ENCODE results near the gene CLMN. TPM values are rescaled to one million over a fixed set of nuclear protein-coding genes. Genes with fewer than 3 reads are reported as not detected.
"Not testable (repeated sequence)": the region's sequence is repeated elsewhere in the genome, so short reads cannot be mapped to it uniquely, and the experiment has no call there.

The CLMN gene
- total RNA-seq, 1 experiment from 2014 or later, result 4.5 TPM

- DNase-seq, result no peak
- H3K36me3 ChIP-seq (replicated peaks; ENCODE audit: control insufficient read depth, insufficient read depth, low read length), result no peaks in the 10 kb centered on the region
- no peak overlapping the region for H3K4me3 ChIP-seq (ENCODE audit: insufficient read depth, low read depth, low read length)
- H3K27me3 ChIP-seq (ENCODE audit: control insufficient read depth, insufficient read depth, low read length), result no peaks in the 10 kb centered on the region
Measured at GRCh38 chr14:95220663-95221231, 99.0 kb downstream of the CLMN start.

DNA sequence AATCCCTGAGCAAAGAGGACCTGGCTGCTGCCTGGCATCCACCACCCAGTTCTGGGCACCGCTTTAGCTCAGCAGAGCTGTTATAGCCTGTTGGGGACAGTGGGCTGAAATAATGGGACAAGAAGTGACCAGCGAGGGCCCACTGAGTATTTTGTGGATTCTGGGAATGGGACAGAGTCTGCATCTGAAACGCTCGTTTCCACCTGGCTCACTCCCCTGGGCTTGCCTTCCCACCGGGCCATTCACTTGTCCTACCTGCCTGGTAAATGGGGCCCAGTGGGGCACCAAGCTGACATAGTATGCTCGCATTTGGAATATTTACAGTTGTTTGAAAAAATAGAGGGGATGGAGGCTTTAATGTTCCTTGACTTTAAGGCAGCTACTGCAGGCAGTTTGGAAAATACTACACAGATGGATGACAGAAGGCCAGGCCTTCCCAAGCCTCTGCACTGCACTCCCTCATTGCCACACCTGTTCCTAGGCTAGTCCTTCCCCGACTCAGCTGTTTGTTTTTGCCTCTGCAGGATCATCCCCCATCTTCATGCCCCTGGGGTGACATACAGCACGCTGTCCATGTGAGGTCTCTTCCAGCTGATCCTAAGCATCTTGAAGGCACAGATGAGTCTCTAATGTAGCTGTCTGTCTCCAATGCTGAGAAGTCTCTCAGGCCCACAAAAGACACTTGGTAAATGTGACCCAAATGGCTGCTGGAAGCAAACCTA lies 101.1 kb downstream of the CLMN start:
- H3K36me3 ChIP-seq (replicated peaks; ENCODE audit: control insufficient read depth, insufficient read depth, low read length), result no peaks in the 10 kb centered on the region
- no peaks in the 10 kb centered on the region for H3K27me3 ChIP-seq (ENCODE audit: control insufficient read depth, insufficient read depth, low read length)
- no peak overlapping the region for H3K4me3 ChIP-seq (ENCODE audit: insufficient read depth, low read depth, low read length)
- no peak for DNase-seq

- no peaks in the 10 kb centered on the region for H3K27me3 ChIP-seq (ENCODE audit: control insufficient read depth, insufficient read depth, low read length)
- H3K4me3 ChIP-seq (ENCODE audit: insufficient read depth, low read depth, low read length), result no peak overlapping the region
- no peak for DNase-seq
Measured at GRCh38 chr14:95218006-95218405, 101.7 kb downstream of the CLMN start.

GRCh38 chr14:95217391-95217900 lies 102.3 kb downstream of the CLMN start:
- Histone ChIP-seq H3K4me3 (ENCODE audit: insufficient read depth, low read depth, low read length) (no peak overlapping the region), H3K36me3 (replicated peaks; ENCODE audit: control insufficient read depth, insufficient read depth, low read length) (no peaks in the 10 kb centered on the region), H3K27me3 (ENCODE audit: control insufficient read depth, insufficient read depth, low read length) (no peaks in the 10 kb centered on the region)
- DNase-seq, result no peak

More at GRCh38 chr14:95218006-95218405, 101.7 kb downstream of the CLMN start:
- no peaks in the 10 kb centered on the region for H3K36me3 ChIP-seq (replicated peaks; ENCODE audit: control insufficient read depth, insufficient read depth, low read length)

GRCh38 chr14:95216008-95216407 lies 103.7 kb downstream of the CLMN start:
- Histone ChIP-seq H3K4me3 (ENCODE audit: insufficient read depth, low read depth, low read length) (no peak overlapping the region), H3K27me3 (ENCODE audit: control insufficient read depth, insufficient read depth, low read length) (no peaks in the 10 kb centered on the region), H3K36me3 (replicated peaks; ENCODE audit: control insufficient read depth, insufficient read depth, low read length) (no peaks in the 10 kb centered on the region)
- DNase-seq, result no peak

DNA sequence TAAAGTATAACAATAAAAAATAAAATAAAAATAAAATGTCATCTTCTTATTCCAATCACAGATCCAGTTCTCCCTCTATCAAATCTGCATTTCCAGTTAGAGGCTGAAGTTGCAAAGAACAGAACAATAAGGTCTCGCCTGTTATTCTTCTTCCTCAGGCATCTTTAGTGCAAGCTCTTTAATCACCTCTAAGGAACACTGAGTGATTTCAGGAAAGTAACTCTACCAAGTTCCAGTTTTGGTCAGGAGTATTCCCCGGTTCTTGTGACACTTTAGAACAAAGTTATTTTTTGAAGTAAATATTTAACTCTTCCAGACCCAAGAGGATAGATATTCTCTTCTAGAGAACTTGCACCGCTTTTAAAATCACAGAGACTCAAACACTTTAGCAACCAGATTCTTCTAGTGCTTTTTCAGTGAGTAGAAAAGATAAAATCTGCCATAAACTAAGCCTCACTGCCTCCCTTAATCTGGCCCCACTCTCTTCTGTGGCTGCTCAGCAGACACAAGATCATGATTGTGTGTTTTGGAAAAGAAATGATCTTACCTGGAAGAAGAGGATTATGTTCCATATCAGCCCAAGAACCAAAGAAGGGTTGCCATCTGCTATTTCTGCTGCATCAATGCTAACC lies 104.5 kb downstream of the CLMN start:
- H3K27me3 ChIP-seq (ENCODE audit: control insufficient read depth, insufficient read depth, low read length), result no peaks in the 10 kb centered on the region
- H3K36me3 ChIP-seq (replicated peaks; ENCODE audit: control insufficient read depth, insufficient read depth, low read length), result no peaks in the 10 kb centered on the region
- no peak overlapping the region for H3K4me3 ChIP-seq (ENCODE audit: insufficient read depth, low read depth, low read length)
- DNase-seq, result no peak

GRCh38 chr14:95213774-95214173 lies 105.9 kb downstream of the CLMN start:
- Histone ChIP-seq H3K27me3 (ENCODE audit: control insufficient read depth, insufficient read depth, low read length) (no peaks in the 10 kb centered on the region), H3K36me3 (replicated peaks; ENCODE audit: control insufficient read depth, insufficient read depth, low read length) (no peaks in the 10 kb centered on the region), H3K4me3 (ENCODE audit: insufficient read depth, low read depth, low read length) (no peak overlapping the region)
- DNase-seq, result no peak

DNA sequence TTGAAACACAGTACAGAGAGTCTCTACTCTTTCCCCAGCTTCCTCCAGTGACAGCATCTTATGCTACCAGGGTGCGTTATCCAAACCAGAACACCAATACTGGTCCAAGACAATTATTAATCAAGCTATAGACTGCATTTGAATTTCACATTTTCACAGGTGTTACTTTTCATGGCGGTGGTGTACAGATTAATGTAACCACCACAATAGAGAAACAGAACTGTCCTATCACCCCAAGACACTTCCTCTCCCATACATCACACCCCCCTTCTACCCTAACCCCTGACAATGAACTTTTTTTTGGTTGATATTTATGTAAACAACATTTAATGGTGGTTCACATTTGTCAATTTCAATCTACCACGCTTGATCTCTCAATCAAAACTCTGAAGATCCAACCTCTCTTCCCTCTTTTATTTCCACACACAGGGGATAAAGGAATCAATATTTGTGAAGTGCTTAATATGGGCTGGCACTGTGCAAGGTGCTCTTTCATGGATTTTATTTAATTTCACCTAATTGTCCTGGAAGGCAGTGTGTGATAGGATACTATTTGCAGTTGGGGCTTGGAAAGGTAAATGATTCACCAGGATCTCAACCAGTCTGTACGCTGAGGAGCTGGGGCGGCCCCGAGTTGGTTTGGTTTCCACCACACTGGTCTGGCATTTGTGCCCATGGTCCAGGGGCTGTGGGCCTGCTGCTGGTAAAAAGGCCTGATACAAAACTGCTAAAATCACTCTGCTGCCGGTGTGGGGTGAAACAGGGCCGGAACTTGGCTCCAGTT lies 107.8 kb downstream of the CLMN start:
- Histone ChIP-seq H3K27me3 (ENCODE audit: control insufficient read depth, insufficient read depth, low read length) (no peaks in the 10 kb centered on the region), H3K4me3 (ENCODE audit: insufficient read depth, low read depth, low read length) (no peak overlapping the region), H3K36me3 (replicated peaks; ENCODE audit: control insufficient read depth, insufficient read depth, low read length) (no peaks in the 10 kb centered on the region)
- no peak for DNase-seq

DNA sequence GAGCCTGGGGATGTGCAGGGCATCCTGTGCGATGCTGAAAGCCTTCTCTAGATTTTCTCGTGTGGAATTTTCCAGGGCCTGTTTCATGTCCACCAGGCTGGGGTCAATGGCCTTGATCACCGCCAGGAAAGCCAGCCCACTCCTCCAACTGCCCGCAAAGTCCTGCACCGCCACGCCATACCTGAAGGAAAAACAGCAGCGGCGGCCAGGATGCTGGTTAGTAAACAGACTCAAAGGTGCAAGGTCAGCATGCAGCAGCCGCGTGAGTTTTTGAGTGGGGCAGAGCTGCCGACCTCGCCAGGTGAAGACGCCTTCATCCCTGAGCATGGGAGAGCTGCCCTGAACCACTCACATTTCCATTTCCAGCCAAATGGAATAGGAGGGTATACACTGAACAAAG lies 109.0 kb downstream of the CLMN start:
- H3K4me3 ChIP-seq (ENCODE audit: insufficient read depth, low read depth, low read length), result no peak overlapping the region
- no peaks in the 10 kb centered on the region for H3K36me3 ChIP-seq (replicated peaks; ENCODE audit: control insufficient read depth, insufficient read depth, low read length)
- no peak for DNase-seq
- H3K27me3 ChIP-seq (ENCODE audit: control insufficient read depth, insufficient read depth, low read length), result no peaks in the 10 kb centered on the region

- Histone ChIP-seq H3K36me3 (replicated peaks; ENCODE audit: control insufficient read depth, insufficient read depth, low read length) (no peaks in the 10 kb centered on the region), H3K4me3 (ENCODE audit: insufficient read depth, low read depth, low read length) (no peak overlapping the region), H3K27me3 (ENCODE audit: control insufficient read depth, insufficient read depth, low read length) (no peaks in the 10 kb centered on the region)
- no peak for DNase-seq
Measured at GRCh38 chr14:95208598-95208997, 111.1 kb downstream of the CLMN start.

GRCh38 chr14:95207475-95208233 lies 112.1 kb downstream of the CLMN start:
- no peak for DNase-seq
- no peak overlapping the region for H3K4me3 ChIP-seq (ENCODE audit: insufficient read depth, low read depth, low read length)
- no peaks in the 10 kb centered on the region for H3K27me3 ChIP-seq (ENCODE audit: control insufficient read depth, insufficient read depth, low read length)
- no peaks in the 10 kb centered on the region for H3K36me3 ChIP-seq (replicated peaks; ENCODE audit: control insufficient read depth, insufficient read depth, low read length)

DNA sequence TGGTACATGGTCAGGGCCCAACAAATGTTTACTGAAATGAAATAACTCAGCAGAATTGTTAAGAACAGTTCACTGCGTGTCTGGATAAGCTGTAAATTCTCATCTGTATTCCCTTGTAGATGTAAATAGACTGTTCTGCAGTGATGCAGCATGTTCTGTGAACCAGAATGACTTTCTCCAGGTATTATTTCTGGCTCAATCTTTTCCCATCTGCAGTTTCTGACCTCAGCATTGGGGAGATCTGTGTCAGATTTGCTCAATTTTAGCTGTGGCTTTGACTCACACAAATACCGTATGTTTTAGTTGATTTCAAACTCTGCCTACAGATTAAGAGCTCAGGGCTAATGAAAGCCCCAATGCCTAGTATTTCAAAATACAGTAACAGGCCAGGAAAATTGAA lies 113.2 kb downstream of the CLMN start:
- Histone ChIP-seq H3K4me3 (ENCODE audit: insufficient read depth, low read depth, low read length) (no peak overlapping the region), H3K36me3 (replicated peaks; ENCODE audit: control insufficient read depth, insufficient read depth, low read length) (no peaks in the 10 kb centered on the region), H3K27me3 (ENCODE audit: control insufficient read depth, insufficient read depth, low read length) (no peaks in the 10 kb centered on the region)
- DNase-seq, result no peak

- no peak overlapping the region for H3K4me3 ChIP-seq (ENCODE audit: insufficient read depth, low read depth, low read length)
- H3K36me3 ChIP-seq (replicated peaks; ENCODE audit: control insufficient read depth, insufficient read depth, low read length), result no peaks in the 10 kb centered on the region
- H3K27me3 ChIP-seq (ENCODE audit: control insufficient read depth, insufficient read depth, low read length), result no peaks in the 10 kb centered on the region
- no peak for DNase-seq
Measured at GRCh38 chr14:95204705-95205104, 115.0 kb downstream of the CLMN start.

GRCh38 chr14:95201745-95202144 lies 118.0 kb downstream of the CLMN start:
- not testable (repeated sequence) for DNase-seq; H3K36me3 ChIP-seq (replicated peaks; ENCODE audit: control insufficient read depth, insufficient read depth, low read length)

More at GRCh38 chr14:95201745-95202144, 118.0 kb downstream of the CLMN start:
- H3K27me3 ChIP-seq (ENCODE audit: control insufficient read depth, insufficient read depth, low read length); H3K4me3 ChIP-seq (ENCODE audit: insufficient read depth, low read depth, low read length): not testable (repeated sequence)
